GM12801 (cell line): ENCODE data around the gene CERS6.

Experiments
- TF ChIP-seq, protein P1 (sequence below): IDR thresholded peaks from one replicate; pipeline ENCODE4 v1.5.1; 2011; ENCODE audit warnings: control low read depth; ENCODE audit not compliant: insufficient read length; ENCODE audit errors: extremely low read depth

Gene CERS6

DNA sequence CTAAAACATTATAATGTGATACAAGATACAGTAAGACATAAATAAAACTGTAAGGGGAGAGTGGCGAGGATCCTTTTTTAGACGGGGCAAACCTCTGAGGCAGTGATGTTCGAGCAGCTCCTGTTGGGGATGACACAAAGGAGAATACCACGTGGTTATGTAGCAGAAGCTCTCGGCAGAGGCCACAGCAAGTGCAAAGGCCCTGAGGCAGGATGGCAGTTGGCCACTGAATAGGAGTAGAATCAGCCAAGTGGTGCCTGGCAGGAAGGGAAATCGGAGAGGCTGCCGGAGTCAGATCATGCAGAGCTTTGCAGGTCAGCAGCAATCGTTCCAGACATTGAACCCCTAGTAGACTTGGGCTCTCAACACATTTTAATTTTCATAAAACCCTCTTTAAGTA lies 365.5 kb downstream of the CERS6 start:
- TF ChIP-seq, protein P1, sequence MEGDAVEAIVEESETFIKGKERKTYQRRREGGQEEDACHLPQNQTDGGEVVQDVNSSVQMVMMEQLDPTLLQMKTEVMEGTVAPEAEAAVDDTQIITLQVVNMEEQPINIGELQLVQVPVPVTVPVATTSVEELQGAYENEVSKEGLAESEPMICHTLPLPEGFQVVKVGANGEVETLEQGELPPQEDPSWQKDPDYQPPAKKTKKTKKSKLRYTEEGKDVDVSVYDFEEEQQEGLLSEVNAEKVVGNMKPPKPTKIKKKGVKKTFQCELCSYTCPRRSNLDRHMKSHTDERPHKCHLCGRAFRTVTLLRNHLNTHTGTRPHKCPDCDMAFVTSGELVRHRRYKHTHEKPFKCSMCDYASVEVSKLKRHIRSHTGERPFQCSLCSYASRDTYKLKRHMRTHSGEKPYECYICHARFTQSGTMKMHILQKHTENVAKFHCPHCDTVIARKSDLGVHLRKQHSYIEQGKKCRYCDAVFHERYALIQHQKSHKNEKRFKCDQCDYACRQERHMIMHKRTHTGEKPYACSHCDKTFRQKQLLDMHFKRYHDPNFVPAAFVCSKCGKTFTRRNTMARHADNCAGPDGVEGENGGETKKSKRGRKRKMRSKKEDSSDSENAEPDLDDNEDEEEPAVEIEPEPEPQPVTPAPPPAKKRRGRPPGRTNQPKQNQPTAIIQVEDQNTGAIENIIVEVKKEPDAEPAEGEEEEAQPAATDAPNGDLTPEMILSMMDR = no peak

DNA sequence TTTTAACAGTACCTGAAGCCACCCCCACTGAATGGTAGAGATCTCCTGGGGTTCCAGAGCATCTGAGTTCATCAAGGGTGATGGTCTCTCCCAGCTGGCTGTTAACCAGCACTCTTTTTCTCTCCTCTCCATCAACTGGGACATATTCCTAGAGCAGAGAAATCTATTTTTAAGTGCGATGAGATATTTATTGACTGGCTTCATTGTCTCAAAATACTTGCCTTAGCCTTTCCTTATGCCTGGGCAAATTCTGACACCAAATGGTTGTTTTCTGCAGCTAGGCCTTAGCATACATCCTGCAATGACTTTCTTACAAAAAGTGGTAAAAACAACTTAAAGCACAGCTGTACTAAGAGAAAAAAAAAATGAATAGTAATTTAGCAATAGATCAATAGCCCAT lies 365.9 kb downstream of the CERS6 start:
- TF ChIP-seq, protein P1 = no peak
